ENCODE results near the gene WDFY4. TPM values are rescaled to one million over a fixed set of nuclear protein-coding genes. Genes with fewer than 3 reads are reported as not detected.

Gene WDFY4
- polyA plus RNA-seq, 12 donors = 2.0 to 7.3 (median 3.0) TPM; not detected in 2

DNA sequence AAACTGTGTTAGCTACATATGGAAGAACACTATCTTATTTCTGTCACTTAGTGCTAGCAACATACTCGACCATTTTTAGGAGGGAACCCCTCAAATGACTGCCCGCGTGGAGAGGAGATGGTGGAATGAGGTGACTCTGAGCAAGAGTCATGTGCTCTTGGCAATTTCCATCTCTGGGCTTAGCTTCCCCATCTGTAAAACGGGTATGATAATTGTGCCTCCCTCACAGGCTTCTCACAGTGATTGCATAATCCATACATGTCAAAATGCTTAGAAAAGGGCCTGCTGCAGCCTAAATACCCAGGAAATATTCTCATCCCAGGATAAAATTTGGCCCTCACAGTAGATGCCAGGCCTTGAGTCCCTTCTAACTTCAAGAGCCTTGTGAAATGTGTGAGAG, 86.6 kb downstream of the WDFY4 start:
- DNase-seq = no peak

DNA sequence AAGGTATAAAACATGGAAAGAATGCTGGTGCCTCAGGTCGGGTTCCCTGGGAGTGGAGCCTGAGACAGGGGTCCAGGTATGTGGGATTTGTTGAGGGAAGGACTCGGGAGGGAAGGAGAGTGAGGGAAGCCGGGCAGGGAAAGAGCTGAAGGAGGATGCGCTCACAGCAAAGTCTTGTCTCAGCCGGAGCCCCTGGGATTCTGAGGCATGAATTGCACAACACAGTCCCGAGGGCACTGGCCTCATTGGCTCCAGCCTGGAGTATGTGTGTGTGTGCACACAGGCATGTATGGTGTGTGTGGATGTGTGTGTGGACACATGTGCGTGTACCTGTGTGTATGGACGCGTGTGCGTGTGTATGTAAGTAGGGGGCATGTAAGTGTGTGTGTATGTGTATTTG, 87.4 kb downstream of the WDFY4 start:
- DNase-seq = no peak

DNA sequence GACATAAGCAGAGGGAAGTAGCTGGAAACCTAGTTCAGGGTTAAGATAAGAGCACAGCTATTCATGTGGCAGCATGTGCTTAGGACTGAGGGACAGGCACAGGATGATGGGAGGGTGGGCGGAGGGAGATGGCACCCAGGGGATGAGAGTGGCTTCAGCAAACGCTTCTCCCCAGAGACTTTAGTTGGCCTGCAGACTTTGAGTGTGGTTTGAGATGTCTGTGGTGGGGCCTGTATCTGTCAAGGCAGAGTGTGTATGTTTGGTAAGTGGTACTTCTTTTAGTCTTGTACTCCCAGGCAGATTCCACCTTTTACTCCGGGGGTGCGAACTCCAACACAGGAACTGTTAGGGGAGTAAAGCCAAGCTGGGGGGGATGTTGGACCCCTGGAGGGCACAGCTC, 88.9 kb downstream of the WDFY4 start:
- no peak for DNase-seq

DNA sequence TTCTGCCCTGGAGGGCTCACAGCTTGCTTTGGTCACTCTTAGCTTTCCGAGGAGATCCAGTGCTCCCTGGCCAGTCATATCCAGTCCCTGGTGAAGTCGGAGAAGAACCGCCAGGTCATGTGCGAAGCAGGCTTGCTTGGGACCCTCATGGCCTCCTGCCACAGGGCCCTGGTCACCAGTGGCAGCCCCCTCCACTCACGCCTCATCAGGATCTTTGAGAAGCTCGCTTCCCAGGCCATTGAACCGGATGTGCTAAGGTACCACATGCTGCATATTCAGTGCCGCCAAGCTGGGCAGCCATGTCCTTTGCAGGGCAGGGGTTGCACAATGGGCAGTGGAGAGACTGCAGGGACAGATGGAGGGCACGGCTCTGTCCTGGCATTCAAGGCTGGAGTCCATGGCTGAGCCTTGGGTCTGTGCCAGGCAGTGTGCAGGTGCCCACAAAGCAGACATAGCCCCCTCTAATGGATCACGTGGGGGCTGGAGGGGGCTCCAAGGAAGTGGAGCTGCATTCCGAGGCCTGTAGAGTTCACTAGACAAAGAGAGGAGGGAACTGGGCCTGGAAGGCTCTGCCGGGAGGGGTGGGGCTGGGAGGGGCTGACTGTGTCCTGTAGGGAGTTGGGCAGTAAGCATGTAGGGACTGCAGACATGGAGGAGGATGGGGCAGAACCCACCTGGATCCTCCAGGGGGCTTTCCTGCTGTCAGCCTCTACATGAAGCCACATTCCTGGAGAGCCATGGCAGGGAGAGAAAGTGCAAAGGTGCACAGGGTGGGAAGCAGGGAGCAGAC, 89.9 kb downstream of the WDFY4 start:
- no peak for DNase-seq

DNA sequence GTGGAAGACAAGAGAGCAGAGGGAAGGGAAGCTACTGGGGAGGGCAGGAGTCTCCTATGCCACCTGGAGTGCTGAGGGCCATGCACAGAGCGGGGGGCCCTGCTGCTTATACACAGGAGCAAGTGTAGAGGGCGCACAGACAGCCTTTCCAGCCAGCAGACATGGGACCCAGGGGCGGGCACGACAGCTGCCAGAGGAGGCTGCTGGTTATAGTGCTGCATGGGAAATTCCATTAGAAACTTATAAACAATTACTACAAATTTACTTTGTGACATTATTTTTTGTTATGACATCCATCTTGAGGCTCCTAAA, 90.5 kb downstream of the WDFY4 start:
- DNase-seq = no peak

DNA sequence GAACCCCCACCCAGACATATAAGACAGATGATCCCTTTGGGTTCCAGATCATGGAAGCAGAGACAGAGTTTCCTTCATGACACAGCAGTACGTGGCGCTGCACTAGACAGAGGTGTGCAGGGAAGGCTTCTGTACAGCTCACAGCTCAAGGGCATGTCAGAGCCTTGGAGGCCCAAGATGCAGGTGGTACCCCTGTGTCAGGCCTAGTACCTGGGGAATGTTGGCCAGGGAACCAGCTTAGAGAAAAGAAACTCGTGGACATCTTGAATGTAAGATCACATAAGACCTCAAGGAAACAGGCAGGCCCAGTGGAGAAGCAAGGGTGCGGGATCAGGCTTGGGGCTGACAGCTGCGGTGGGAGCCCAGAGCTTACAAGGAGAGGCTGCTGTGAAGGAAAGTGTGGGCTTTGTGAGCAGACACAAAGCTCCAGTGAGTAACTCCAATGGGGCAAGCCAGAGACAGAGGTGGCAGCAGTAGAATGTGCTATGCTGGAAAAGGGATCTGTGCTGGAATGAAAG, 91.4 kb downstream of the WDFY4 start:
- DNase-seq = no peak

DNA sequence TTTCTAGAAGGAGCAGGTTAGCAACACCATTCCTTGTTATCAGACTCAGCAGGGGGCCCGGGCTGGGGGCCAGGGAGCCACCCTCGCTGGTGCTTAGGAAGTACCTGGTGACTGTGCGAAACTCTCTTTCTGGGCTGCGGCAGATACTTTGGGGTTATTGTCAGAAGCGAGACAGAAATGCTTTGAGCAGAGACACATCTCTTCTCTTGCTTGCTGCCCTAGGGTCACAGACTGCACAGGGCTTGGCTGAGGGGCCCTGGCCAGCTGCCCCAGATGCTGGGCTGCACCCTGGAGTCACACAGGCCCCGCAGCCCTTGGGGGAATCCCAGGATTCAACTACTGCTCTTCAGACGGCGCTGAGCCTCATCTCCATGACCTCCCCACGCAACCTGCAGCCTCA, 91.9 kb downstream of the WDFY4 start:
- no peak for DNase-seq

DNA sequence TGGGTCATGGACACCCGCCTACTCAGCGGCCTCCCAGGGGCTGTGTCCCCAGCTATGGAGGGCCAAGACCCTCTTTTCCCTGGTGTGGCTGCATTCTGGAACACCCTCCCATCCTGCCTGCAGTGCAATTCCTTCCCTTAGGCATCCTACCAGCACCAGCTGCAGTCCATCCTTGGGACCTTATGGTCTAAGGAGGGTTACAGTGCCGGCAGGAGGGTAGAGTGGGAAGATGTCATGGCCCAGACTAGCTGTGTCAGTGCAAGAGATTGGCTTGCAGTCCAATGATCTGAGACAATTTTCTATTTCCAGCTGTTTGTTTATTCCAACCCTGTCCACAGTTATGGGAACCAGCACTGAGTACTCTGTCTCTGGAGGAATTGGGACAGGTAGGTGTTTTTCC, 92.4 kb downstream of the WDFY4 start:
- no peak for DNase-seq

DNA sequence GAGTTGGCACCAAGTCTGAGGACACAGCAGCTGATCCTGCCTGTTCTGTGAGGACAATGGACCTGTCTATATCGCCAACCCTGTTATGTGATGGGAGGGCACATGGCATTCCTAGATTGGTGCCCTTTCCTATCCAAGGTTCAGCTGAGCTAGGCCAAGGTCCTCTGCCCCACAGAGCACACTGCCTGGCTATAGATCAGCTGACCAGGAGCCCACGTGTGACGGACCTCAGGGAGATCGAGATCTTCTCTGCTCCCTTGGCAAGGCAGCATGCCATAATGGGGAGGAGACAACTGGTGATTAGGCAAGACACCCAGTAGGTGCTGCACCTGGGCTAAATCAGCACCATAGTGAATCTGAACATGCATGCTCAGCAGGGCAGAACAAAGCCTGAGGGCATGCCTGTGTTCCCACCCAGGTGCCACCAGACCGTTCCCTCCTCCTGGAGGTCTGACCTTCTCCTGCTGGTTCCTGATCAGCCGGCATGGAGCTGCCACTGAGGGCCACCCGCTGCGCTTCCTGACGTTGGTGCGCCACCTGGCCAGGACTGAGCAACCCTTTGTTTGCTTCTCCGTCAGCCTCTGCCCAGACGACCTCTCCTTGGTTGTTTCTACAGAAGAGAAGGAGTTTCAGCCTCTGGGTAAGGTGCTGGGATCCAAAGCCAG, 93.7 kb downstream of the WDFY4 start:
- no peak for DNase-seq

DNA sequence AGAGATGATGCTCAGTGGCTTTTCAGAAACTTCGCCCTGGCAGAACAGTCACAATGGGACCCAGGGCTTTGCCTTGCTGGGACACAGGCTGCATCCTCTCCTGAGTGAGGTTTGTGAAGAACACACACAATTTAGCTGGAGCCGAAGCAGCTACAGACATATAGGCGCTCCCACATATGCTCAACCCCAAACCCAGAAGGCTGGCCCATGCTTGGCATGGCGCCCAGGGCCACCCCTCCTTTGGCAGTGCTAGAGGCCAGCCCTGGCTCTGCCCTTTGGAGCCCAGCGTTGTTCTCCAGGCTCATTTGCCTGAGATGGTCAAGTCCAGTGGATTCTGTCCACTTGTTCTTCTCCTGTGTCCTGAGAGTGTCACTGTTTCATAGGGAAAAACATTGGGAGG, 94.4 kb downstream of the WDFY4 start:
- no peak for DNase-seq

DNA sequence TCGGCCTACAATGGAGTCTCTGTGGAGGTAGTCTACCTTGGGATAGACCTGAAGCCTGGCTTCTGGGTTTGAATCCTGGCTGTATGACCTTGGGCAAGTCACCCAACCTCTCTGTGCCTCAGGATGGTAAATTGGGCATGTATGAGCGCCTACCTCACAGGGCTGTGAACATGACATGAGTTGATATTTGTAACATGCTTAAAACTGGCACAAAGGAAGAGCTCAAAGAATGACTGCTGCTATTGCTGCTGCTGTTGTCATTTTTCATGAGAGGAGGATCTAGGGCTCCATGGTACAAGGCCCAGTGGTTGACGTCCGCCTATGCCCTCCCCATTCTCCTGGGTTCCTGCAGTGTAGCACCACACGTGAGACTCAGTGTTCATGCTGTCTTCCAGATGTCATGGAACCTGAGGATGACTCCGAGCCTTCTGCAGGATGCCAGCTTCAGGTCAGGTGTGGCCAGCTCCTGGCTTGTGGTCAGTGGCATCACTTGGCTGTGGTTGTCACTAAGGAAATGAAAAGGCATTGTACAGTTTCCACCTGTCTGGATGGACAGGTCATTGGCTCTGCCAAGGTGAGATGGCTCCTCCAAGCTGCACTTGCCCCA, 95.0 kb downstream of the WDFY4 start:
- no peak for DNase-seq

DNA sequence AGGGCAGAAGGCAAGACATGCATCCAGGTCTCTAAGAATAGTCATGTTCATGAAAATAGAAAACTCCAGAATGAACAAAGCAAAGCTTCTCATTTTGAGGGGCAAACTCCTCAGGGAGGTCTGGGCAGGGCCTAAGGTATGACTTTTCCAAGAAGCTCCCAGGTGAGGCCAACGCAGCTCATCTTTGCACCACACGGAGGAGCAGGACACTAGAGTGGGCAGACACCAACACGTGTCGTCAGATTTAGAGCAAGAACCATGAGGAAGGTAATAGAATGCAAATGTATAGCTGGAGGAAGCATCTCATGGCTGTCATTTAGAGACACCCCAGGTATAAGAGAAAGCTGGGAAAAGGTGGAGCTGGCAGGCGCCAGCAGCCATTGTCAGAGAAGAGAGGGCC, 95.7 kb downstream of the WDFY4 start:
- no peak for DNase-seq

DNA sequence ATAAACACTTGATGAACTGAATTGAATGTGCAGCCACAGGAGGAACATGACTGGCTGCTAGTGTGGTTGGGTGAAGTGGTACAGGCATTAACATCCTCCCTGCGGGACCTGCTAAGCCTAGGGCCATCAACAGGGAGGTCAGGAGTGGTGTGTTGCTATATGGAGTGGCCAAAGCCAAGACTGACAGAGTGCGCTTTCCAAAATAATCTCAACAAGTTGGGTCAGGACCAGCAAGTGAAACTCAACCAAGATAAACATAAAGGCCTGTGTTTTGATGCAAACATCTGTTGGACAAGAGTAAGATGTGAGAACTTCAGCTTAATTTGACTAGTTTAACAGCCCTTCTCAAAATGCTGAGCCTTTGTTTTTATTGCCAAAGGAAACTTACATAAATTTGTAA, 97.7 kb downstream of the WDFY4 start:
- no peak for DNase-seq

DNA sequence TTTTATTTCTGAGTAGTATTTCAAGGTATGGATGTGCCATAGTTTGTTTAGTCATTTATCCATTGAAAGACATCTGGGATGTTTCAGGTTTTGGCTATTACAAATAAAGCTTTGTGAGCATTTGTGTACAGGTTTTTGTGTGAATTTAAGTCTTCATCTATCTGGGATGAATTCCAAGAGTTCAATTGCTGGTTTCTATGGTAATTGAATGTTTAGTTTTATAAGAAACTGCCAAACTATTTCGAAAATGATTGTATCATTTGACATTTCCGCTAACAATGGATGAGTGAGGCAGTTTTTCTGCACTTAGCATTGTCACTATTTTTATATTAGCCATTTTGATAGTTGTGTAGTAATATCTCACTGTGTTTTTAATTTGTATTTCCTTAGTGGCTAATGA, 99.4 kb downstream of the WDFY4 start:
- DNase-seq = no peak

DNA sequence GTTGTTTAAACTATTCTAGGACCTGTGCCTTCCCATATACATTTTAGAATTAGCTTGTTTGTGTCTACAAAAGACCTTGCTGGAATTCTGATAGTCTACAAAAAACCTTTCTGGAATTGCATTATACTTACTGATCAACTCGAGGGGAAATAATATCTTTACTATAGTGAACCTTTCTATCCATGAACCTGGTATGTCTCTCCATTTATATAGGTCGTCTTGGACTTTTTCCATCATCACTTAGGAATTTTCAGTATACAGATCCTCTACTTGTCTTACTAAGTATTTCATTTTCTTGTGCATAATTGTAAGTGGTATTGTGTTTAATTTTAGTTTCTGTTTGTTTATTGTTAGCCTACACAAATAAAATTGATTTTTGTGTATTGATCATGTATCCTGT, 101.1 kb downstream of the WDFY4 start:
- DNase-seq = no peak

DNA sequence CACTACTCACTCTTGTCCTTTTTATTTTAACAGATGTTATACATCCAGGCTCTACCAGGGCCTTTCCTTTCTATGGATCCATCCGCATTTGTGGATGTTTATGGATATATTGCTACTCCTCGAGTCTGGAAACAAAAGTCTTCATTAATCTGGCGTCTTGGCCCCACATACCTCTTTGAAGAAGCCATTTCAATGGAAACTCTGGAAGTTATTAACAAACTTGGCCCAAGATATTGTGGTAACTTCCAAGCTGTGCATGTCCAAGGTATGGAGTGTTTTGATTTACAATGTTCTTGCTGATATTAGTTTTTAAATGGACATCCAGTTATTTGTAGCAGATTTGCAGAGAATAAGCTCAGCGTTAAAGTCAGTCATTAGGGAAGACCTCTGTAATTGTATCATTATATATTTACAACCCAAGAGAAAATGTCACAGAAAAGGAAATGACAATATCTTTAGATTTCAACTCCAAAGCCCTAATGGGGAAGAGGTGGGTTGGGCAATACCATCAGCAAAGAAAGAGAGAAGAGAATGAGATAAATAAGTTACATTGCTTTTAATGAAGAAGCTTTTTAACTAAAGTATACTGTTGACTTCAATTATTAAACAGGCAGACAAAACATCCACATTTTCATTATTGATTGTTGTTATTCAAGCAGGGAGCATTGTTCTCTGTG, 102.1 kb downstream of the WDFY4 start:
- DNase-seq = no peak

DNA sequence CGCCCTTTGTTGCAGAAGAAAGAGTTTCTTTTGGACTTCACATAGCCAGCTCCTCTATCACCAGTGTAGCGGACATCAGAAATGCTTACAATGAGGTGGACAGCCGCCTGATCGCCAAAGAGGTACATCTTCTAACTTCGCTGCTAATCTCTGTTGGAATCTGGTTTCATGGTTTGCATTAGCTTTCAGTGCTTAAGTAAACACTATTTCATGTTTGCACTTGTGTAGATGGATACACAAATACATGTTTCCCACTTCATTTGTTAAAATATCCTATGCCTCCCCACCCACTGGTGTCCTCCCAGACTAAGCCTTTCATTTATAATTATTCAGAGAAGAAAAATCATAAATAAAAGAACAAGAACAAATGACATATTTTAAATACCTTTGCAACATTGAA, 103.9 kb downstream of the WDFY4 start:
- no peak for DNase-seq

DNA sequence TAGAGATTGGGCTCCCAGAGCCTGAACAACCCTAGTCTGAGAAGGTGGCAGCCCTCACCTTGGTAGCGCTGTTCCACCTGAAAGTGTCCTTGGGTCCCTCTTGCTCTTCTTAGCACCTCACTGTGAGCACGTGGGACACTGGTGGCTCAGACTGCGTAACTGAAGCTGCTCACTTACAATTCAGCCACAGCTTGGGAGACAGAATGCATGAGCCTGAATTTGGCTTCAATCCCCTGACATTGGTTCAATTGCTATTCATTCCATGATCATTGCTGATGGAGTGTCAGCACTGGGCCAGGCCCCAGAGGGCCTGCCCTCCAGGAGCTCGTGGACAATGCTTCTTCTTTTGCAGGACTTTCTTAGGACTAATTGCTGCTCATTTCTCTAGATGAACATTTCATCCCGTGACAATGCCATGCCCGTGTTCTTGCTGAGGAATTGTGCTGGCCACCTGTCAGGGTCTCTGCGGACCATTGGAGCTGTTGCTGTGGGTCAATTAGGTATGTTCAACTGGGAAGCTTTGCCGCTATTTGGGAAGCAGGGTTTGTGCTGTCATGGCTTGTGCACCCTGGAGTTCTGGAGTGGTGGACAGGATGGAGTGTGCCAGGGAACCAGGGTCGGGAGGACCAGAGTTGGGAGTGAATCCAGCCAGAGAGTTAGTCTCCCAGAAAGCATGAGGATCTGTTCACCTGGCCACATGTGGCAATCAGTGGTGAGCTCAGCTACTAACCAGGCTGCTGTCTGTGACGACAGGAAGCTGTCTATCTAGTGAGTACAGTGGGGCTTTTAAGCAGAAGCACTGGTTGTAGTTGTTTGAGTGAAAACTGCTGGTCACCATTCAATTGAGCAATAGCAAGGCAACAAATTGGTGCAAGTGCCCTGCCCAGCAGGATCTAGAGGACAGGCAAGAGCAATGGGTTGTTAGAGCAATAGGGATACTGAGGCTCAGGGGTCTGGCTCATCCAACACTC, 105.1 kb downstream of the WDFY4 start:
- DNase-seq = no peak

DNA sequence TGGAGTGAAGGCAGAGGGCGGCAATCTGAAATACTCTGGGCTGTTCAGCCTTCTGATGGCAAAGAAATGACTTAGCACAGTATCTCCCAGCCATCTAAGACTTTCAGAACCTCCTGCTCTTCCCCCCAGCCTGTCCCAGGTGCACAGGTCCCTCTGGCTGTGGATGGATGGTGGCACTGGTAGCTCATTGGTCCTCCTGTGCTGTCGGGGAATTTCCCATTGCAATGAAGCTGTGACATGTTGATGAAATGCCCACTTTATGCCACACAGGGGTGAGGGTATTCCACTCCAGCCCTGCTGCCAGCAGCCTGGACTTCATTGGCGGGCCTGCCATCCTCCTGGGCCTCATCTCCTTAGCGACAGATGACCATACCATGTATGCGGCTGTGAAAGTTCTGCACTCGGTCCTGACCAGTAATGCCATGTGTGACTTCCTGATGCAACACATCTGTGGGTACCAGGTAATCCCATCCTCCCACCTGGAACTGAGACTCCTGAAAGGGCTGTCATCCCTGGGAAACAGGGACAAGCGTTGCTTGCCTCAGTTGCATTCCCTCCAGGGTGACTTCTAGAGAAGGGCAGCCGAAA, 105.9 kb downstream of the WDFY4 start:
- no peak for DNase-seq

DNA sequence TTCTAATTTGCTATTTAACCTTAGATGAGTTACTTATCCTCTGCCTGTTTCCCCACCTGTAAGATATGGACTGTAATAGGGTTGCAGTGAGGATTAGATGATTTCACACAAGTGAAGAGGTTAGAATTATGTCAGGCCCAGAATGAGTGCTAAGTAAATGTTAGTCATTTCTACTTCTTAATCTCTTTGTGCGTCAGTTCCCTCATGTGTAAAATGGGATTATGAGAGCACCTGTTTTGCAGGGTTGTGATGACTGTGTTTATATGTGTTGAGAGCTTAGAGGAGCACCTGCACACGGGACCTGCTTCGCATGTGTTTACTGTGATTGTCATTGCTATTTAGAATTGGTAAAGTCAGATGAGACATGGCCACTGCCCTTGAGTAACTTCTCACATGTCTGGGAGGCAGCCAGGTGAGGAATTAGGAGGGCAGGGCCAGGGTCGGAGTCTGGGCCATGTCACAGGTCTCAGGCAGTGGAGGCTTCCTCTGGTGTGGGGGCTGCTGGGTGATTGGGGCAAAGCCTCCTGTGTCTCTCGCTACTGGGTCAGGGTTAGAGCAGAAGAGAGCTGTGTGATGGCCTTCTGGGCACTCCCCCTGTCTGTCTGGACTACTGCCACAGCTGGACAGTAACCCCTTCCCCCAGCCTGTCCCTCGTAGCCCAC, 106.7 kb downstream of the WDFY4 start:
- no peak for DNase-seq

Measured in muscle of arm (tissue), 12 donors.